Measurements from ENCODE around the gene SLC25A44. TPM values are rescaled to one million over a fixed set of nuclear protein-coding genes. Genes with fewer than 3 reads are reported as not detected.
"Not testable (repeated sequence)": the region's sequence is repeated elsewhere in the genome, so short reads cannot be mapped to it uniquely, and the experiment has no call there.

The SLC25A44 gene
- total RNA-seq, 1 experiment from 2014 or later, result 15.6 TPM

DNA sequence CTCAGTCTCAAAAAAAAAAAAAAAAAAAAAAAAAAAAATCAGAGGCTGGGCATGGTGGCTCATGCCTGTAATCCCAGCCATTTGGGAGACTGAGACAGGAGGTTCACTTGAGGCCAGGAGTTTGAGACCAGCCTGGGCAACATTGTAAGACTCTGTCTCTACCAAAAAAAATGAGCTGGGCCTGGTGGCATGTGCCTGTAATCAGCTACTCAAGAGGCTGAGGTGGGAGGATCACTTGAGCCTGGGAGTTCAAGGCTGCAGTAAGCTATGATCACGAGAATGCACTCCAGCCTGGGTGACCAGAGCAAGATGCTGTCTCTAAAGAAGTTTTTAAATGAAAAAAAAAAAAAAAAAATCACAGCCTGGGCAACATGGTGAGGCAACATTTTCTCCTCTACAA, 30.2 kb upstream of the SLC25A44 start:
- no peak for DNase-seq (ENCODE audit: low read depth)

DNA sequence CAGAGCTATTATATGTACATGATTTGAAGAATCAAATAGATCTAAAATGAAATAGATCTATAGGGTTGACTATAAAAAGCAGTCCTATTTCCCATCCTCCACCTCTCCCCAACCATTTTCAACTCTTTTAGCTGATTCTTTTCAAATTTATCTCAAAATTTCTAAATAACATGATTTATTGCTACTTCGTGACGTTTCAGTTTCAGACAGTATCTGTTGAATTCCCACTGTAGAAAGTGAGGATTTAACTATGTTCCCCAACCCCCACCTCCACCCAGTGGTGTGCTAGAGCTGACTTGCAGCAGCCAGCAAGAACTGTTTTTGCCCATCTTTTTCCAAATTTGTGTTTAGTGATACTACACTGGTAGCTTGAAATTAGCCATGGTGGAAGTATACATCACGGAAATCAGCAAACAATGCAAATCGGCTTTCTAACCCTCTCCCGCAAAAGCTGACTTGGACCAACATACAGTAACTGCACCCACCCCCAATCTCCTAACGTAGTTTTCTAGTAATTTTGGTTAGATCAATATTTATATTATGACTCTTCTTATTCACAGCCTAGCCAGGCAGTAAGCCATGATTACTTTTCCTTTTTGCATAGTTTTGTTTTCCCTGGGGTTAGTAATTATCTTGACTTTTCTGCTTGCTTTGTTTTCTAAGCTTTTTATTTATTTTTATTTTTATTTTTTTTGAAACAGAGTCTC, 29.6 kb upstream of the SLC25A44 start:
- DNase-seq (ENCODE audit: low read depth), result no peak

DNA sequence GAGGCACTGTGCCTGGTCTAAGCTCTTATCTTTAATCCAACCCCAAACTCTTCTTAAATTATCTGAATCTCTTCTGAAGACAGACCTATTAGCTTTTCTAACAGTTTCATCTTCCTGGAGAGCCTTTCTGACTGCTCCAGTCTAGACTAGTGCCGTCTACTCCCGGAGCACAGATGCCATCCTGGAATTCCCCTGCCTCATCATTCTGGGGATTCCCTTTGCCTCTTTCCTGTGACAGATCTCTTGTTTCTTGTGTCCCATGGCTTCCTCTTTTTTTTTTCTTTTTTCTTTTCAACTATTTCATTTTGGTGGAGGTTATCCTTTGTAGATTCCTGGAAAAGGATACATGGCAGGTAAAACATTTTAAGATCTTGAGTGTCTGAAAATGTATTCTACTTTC, 28.8 kb upstream of the SLC25A44 start:
- no peak for DNase-seq (ENCODE audit: low read depth)

DNA sequence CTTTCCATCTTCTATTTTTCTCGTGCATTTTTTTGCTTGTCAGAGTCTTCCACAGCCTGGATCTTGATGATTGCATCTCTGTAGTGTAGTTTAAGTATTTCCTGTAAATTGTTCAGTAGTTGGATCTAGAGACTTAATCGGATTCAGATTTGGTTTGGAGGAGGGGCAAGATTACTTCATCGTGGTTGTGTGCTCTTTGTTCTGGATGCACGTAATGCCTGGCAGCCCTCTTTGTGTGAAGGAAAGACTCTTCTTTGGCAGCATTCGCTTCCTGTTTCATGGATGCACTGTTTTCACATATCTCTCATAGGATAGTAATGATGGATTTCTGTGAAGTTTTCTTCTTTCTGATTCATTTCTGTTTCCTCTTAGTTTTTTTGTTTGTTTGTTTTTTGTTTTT, 26.4 kb upstream of the SLC25A44 start:
- DNase-seq (ENCODE audit: low read depth), result no peak

DNA sequence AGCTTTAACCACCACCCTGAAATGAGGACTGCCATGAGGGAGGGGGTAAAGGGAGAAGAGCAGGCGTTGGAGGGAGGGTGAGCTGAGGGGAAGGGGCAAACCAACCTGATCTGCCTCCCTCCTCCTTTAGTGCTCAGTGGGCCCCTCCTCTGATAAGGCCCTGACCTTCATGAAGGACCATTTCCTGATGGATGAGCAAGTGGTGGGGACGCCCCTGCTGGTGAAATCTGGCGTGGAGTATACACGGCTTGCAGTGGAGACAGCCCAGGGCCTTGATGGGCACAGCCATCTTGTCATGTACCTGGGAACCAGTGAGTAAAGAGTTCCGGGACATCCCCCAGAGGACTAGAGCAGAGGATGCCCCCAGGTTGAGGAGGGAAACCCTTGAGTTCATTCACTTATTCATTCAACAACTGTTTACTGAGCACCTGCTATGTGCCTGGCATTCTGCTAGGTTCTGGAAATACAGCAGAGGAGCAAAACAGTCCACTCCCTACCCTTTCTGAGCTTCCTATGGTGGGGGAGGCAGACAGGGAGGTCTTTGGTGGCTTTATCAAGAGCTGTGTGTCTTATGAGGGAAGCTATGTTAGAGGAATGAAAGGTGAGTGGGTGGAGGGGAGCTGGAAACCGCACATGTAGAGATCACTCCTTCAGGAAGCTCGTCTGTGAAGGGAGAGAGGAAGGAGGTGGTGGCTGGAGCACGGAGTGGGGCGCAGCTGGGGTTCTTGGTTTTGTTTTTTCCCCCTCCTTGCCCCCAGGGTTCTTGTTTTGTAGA, 21.0 kb upstream of the SLC25A44 start:
- DNase-seq (ENCODE audit: low read depth), result no peak

DNA sequence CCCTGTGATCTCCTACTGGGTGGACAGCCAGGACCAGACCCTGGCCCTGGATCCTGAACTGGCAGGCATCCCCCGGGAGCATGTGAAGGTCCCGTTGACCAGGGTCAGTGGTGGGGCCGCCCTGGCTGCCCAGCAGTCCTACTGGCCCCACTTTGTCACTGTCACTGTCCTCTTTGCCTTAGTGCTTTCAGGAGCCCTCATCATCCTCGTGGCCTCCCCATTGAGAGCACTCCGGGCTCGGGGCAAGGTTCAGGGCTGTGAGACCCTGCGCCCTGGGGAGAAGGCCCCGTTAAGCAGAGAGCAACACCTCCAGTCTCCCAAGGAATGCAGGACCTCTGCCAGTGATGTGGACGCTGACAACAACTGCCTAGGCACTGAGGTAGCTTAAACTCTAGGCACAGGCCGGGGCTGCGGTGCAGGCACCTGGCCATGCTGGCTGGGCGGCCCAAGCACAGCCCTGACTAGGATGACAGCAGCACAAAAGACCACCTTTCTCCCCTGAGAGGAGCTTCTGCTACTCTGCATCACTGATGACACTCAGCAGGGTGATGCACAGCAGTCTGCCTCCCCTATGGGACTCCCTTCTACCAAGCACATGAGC, 17.2 kb upstream of the SLC25A44 start:
- no peak for DNase-seq (ENCODE audit: low read depth)

DNA sequence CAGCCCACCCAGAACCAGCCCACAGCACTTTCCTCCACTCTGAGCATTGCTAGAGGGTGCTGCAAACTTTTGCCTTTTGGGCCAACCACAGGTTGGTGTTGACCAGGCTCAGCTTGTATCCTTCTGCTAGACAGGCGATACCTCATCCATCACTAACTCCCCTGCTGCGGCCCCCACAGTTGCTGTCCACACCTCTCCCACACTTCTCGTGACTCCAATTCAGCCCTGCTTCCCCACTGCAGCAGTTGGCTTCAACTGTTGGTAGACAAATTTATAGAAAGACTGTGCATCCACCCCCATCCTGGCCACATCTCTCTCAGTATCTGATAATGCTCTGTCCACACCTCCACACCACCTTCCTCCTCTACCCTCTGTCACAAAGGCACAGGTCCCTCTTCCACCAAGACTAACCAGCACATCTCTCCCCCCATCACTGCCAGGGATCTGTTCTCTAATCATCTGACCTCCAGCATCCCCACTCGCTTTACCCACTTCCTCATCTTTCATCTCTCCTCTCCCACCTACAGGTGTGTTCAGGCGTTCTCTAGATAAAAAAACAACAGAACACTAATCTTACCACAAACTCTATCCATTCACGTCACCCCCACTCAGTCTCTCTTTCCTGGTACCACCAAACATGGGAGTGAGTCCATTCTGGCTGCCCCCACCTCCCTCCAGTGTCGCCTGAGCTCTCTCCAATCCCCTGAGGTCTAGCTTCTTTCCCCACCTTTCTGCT, 15.8 kb upstream of the SLC25A44 start:
- no peak for DNase-seq (ENCODE audit: low read depth)

DNA sequence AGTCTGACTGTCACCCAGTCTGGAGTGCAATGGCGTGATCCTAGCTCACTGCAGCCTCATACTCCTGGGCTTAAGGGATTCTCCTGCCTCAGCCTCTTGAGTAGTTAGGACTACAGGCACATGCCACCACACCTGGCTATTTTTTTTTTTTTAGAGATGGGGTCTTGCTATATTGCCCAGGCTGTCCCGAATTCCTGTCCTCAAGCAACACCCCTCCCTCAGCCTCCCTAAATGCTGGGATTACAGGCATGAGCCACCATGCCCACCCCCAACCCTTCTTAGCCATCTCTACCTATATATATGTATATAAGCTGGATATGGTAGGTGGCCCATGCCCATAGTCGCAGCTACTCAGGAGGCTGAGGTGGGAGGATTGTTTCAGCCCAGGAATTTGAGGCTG, 13.4 kb upstream of the SLC25A44 start:
- DNase-seq (ENCODE audit: low read depth), result no peak

DNA sequence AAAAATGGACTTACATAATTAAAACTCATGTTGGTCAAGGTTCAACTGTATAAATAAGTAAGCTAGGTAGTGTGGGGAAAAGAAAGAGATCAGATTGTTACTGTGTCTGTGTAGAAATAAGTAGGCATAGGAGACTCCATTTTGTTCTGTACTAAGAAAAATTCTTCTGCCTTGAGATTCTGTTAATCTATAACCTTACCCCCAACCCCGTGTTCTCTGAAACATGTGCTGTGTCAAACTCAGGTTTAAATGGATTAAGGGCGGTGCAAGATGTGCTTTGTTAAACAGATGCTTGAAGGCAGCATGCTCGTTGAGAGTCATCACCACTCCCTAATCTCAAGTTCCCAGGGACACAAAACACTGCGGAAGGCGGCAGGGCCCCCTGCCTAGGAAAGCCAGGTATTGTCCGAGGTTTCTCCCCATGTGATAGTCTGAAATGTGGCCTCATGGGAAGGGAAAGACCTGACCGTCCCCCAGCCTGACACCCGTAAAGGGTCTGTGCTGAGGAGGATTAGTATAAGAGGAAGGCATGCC, 12.4 kb upstream of the SLC25A44 start:
- not testable (repeated sequence) for DNase-seq (ENCODE audit: low read depth)

DNA sequence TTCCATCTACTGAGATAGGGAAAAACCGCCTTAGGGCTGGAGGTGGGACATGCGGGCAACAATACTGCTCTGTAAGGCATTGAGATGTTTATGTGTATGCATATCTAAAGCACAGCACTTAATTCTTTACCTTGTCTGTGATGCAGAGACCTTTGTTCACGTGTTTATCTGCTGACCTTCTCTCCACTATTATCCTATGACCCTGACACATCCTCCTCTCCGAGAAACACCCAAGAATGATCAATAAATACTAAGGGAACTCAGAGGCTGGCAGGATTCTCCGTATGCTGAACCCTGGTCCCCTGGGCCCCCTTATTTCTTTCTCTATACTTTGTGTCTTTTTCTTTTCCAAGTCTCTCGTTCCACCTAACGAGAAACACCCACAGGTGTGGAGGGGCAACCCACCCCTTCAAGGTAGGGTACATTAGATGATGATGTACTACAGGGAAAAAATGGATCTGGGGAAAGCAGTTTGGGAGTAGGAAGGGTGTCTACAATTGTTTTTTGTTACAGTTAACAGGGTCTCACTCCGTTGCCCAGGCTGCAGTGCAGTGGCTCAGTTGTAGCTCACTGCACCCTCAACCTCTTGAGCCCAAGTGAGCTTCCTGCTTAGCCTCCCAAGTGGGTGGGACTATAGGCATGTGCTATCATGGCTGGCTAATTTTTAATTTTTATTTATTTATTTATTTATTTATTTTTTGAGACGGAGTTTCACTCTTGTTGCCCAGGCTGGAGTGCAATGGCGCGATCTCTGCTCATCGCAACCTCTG, 11.7 kb upstream of the SLC25A44 start:
- not testable (repeated sequence) for DNase-seq (ENCODE audit: low read depth)

DNA sequence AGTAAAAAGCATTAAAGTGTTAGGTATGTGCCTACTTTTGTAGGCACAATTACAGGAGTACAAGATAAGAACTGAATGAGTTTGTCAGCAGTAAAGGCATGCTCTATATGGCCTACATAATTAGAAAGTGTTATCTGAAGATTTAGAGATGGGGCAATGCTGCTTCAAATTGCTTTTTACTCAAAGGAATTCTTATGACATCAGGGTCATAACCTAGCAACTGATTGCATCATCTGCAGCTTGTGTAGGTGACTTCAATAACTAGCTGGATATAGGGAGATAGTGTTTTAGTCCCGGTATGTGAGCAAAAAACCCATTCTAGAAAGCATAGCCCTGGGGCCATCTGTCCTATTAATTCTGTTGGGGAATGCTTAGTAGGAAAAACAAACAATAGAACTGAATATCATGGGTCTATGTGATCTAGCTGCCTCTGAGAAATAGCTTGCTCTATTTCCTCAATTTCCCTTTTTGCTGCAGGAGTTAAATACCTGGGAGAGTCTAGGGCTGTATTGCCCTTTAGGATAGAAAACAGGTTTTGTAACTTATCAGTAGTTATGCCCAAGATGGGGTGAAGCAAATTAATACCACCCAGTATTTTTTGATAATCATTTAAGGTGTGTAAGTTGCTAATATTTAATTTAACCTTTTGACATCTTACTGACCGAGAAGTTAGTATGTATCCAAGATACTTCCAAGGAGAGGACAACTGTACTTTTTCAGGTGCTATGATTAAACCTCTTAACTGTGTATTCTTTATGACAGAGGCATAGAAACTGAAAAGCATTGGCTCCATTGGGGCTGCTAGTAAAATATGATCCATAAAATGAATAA, 7.3 kb upstream of the SLC25A44 start:
- not testable (repeated sequence) for DNase-seq (ENCODE audit: low read depth)

DNA sequence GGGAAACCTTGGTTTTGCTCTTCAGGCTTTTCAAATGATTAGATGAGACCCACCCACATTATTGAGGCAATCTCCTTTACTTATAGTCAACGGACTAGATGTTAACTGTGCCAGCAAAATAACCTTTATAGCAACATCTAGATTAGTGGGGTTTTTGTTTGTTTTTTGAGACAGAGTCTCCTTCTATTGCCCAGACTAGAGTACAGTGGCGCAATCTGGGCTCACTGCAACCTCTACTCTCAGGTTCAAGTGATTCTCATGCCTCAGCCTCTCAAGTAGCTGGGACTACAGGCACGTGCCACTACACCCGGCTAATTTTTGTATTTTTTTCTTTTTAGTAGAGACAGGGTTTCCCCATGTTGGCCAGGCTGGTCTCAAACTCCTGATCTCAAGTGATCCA, 3.6 kb upstream of the SLC25A44 start:
- not testable (repeated sequence) for DNase-seq (ENCODE audit: low read depth)

DNA sequence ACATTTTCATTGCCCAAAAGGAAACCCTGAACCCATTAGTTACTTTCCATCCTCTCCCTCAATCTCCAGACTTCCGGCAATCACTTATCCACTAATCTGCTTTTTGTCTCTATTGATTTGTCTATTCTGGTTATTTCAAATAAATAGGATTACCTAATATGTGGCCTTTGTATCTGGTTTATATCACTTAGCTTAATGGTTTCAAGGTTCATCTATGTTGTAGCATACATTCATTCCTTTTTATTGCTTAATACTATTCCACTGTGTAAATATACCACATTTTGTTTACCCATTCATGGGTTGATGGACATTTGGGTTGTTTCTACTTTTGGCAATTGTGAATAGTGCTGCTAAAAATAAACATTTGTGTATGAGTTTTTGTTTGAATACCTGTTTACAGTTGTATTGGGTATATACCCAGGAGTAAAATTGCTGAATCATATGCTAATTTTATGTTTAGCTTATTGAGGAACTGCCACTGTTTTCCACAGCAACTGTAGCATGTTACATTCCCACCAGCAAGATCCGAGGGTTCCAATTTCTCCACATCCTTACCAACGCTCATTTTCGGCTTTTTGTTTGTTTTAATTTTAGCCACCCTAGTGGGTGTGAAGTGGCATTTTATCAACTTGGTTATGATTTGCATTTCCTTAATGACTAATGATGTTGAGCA, 2.5 kb upstream of the SLC25A44 start:
- no peak for DNase-seq (ENCODE audit: low read depth)

DNA sequence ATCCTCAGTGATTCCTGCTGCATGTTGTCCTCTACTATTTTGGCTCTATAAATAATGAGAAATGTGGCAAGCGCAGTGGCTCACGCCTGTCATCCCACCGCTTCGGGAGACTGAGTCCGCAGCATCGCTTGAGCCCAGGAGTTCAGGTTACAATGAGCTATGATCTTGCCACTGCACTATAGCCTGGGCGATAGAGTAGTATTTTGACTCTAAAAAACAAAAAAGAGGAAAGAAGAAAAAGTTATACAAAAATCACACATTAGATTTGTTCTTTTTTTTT, 756 bp upstream of the SLC25A44 start:
- DNase-seq (ENCODE audit: low read depth), result no peak

DNA sequence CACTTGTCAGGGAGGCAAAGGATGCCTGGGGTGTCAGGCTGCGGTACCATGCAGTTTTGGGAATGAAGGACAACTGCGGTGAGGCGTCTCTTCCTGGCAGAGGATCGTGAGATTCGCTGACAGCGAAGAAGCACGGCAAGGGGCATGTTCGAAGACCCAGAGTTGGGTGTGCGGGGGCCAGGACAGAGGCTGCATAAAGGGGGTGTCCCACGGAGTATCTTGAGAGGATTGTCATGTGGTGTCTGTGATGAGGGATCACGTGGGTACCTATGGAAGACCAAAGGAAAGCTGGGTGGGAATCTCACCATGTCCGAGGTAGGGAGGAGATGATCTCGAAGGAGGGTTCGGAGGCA, 372 bp downstream of the SLC25A44 start:
- no peak for DNase-seq (ENCODE audit: low read depth)

DNA sequence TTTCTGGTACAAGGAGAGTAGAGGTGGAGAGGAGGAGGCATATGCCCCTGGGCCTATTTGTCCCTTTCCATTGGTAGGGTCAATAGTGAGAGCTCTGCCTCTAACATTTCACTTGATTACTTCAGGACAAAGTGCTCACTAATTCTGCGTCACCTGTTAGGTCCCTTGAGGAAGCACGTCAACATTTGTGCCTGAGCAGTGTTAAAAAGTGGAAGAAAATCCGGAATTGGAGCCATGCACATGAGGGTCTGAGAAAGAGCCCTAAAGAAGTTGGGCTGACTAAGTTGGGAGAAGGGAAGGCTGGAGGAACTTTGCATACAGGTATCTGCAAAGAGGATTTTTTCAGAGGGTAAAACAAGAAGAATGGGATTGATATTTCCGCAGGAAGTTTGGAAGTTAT, 1.9 kb downstream of the SLC25A44 start:
- no peak for DNase-seq (ENCODE audit: low read depth)

DNA sequence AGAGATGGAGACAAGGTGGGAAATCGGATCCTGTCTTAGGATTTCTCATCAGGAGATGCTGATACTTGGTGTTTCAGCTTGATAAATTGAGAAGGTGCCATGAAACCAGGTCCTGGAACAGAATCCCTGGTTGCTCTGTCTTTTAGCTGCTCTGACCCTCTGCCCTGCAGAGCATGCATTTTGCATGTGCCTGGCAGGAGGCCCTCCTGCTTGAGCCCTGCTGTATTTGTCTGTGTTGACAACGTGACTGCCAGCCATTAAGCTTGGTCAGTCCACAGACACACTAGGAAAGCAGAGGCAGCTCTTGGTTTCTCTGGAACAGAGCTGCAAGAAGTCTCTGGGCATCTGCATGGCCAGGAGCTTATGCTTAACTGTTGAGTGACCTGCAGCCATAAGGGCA, 2.5 kb downstream of the SLC25A44 start:
- DNase-seq (ENCODE audit: low read depth), result no peak

DNA sequence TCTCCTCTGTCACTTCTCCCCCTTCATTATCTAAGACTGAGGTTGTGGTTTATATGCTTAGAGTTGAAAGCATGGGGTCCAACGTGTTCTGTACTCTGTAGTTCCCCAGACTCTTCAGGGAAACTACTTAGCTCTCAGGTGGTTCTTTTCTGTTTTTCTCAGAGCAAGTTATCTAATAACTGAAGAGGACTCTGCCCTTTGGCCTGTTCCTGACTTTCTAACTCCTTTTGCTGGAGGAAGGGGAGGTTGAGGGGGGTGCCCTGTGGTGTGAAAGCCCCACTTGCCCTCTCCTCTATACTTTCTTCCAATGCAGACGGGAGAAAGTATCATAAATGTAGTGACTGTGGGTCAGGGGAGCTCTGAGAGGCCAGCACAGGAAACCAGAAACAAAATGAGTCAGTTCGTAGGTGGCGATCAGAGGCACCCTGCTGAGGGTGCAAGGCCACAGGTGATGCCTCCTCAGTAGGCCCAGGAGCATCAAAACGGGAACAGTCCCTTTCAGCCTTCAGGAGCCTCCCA, 5.0 kb downstream of the SLC25A44 start:
- no peak for DNase-seq (ENCODE audit: low read depth)

DNA sequence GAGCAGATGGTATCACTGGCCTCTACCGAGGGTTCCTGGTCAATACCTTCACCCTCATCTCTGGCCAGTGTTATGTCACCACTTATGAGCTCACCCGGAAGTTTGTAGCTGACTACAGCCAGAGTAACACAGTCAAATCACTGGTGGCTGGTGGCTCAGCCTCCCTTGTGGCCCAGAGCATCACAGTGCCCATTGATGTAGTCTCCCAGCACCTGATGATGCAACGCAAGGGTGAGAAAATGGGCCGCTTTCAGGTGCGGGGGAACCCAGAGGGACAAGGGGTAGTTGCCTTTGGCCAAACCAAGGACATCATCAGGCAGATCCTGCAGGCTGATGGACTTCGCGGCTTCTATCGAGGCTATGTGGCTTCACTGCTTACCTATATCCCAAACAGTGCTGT, 6.1 kb downstream of the SLC25A44 start:
- DNase-seq (ENCODE audit: low read depth), result no peak

DNA sequence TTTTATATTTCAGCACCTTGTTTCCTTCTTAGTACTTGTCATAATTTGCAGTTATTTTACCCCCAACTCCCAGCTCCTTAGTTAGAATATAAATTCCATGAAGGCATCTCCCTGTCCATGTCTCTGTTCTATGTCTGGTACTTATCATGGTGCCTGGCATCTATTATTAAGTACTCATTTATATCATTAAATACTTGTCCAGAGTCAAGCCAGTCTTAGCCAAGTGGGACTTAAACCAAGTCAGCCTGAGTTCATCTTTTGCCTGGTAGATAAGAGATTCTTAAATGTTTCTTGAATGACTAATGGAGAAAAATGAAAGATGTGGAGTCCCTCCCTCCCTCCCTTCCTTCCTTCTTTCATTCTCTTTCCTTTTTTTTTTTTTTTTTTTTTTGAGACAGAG, 9.4 kb downstream of the SLC25A44 start:
- no peak for DNase-seq (ENCODE audit: low read depth)
